ENCODE measurements around the gene ZNHIT1. TPM values are rescaled to one million over a fixed set of nuclear protein-coding genes. Genes with fewer than 3 reads are reported as not detected.

The ZNHIT1 gene
- total and polyA plus RNA-seq, 2 of the 8 experiments (the other 6 are each of a cell fraction or from before 2014, with no cell fraction given): 38.2 to 61.7 TPM

DNA sequence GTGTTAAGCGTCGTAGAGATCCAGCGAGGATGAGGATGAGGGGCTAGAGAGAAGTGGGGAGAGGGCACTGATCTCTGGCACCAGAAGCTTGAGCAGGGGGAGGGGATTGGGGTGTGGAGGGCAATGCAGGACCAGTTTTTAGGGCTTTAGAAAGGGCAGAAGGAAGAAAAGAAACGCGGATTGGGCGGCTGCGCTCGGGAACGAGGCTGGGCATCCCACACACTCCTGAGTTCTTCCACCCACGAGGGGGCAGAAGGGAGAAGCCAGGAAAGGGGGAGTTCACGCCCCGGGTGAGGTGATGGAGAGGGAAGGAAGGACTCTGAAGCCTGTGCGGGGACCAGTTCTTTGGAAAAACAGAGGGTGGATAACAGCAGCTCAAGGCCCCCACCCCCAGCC, 46.5 kb upstream of the ZNHIT1 start:
- peaks cover 0 to 9% of the 10 kb centered on the region in 2 experiments for H4K20me1 ChIP-seq (replicated peaks in 1 of 2; ENCODE audit: control insufficient read depth in 1 of 2, insufficient read depth in 2 of 2, low read length in 2 of 2)
- POLR2A ChIA-PET (ENCODE audit: partially characterized antibody): interaction anchor here (0.6 to 2.2 kb wide), 10 partner anchors 9 to 315 kb away, joined by 3 to 10 read pairs (median 4); no protein-coding TSS in a partner anchor
- no peak overlapping the region for H3K18ac ChIP-seq (ENCODE audit: extremely low read depth, low read length)

More for the DNA sequence above, 46.5 kb upstream of the ZNHIT1 start:
- DNase-seq (ENCODE audit: low read depth in 1 of 2, low spot score in 2 of 2) (no peak), FAIRE-seq (no peak)
- H3K79me2 ChIP-seq (ENCODE audit: control insufficient read depth in 1 of 2, insufficient read depth in 2 of 2, low read length in 2 of 2): no peaks in the 10 kb centered on the region
- H3K36me3 ChIP-seq (ENCODE audit: control insufficient read depth in 2 of 4, insufficient read depth in 4 of 4, low read length in 3 of 4): no peaks in the 10 kb centered on the region
- peaks cover 11 to 67% (median 46%) of the 10 kb centered on the region in 4 experiments for H3K4me1 ChIP-seq (replicated peaks in 1 of 4; ENCODE audit: control insufficient read depth in 3 of 4, insufficient read depth in 4 of 4, low read length in 3 of 4)
- peak overlapping the region; percentile 8; the same call in 1 of the 2 replicates for H2BK20ac ChIP-seq (ENCODE audit: low read length)
- H3K4me2 ChIP-seq (ENCODE audit: insufficient read depth in 1 of 2, low read depth in 2 of 2, low read length in 2 of 2): peak overlapping the region; percentile 44 to 95
- H3K9ac ChIP-seq (replicated peaks in 1 of 4; ENCODE audit: extremely low read depth in 1 of 4, low read depth in 3 of 4, low read length in 3 of 4): no peak overlapping the region
- no peaks in the 10 kb centered on the region for H3K9me3 ChIP-seq (ENCODE audit: insufficient read depth in 2 of 2, low read depth in 1 of 2, low read length in 1 of 2)
- 6% methylated on average over 9 of the region's 13 CpGs; no CpG with 5 or more reads in 1 of the 2 experiments for WGBS, 2 experiments (ENCODE audit: extremely low coverage in 1 of 2, insufficient coverage in 1 of 2, insufficient read length in 1 of 2, insufficient replicate concordance in 2 of 2, low coverage in 1 of 2, low lambda C conversion rate in 2 of 2, missing lambda C conversion rate in 1 of 2)
- peak overlapping the region in 3 of 4 experiments; percentile 16 to 68 (median 42); a peak in 6 of 8 replicates for H3K4me3 ChIP-seq (ENCODE audit: extremely low read depth in 1 of 4, insufficient read depth in 2 of 4, low read depth in 3 of 4, low read length in 4 of 4)
- H2BK15ac ChIP-seq (ENCODE audit: low read length): peak overlapping the region; percentile 65; the same call in 1 of the 2 replicates
- H3K23me2 ChIP-seq (ENCODE audit: low read depth, low read length): peaks cover 29% of the 10 kb centered on the region
- no peak overlapping the region for H4K8ac ChIP-seq (ENCODE audit: extremely low read depth, insufficient read depth, low read length)
- H2BK12ac ChIP-seq (ENCODE audit: low read depth, low read length): peak overlapping the region; percentile 27; the same call in 1 of the 2 replicates
- no peak overlapping the region for H3K27ac ChIP-seq (ENCODE audit: low read depth, low read length)
- H3K4ac ChIP-seq (replicated peaks; ENCODE audit: insufficient read length, low read depth, low read length): no peak overlapping the region
- H2BK5ac ChIP-seq (ENCODE audit: low read depth, low read length): 0 out of 2 replicates have a peak overlapping the region, but pooled peaks have one; percentile 74
- H2AK5ac ChIP-seq (ENCODE audit: low read depth, low read length): no peak overlapping the region
- no peak overlapping the region for H2BK120ac ChIP-seq (replicated peaks; ENCODE audit: low read depth, low read length)
- no peak overlapping the region for H3K14ac ChIP-seq (ENCODE audit: insufficient read length)
- H3K23ac ChIP-seq (ENCODE audit: insufficient read length): no peak overlapping the region
- no peak overlapping the region for H4K91ac ChIP-seq (replicated peaks; ENCODE audit: insufficient read length, low read length)
- peaks cover 56 to 96% (median 84%) of the 10 kb centered on the region in 4 experiments for H3K27me3 ChIP-seq (replicated peaks in 1 of 4; ENCODE audit: control insufficient read depth in 3 of 4, extremely low read depth in 1 of 4, insufficient read depth in 3 of 4, low read length in 3 of 4)
- no peak overlapping the region for H3K56ac ChIP-seq (replicated peaks; ENCODE audit: insufficient read length, low read depth, low read length)
- TF ChIP-seq SIX5 (IDR thresholded peaks at IDR 0.05; ENCODE audit: low read depth, low read length) (no peak), GTF2F1 (IDR thresholded peaks at IDR 0.05; ENCODE audit: borderline replicate concordance, low read depth, low read length) (no peak), EZH2 (IDR thresholded peaks at IDR 0.05; ENCODE audit: low read depth, low read length, severe bottlenecking) (peak; percentile 19)
- CTCF ChIA-PET (ENCODE audit: partially characterized antibody): interaction anchor here (0.6 to 3.0 kb wide), 23 partner anchors 9 to 587 kb away, joined by 3 to 38 read pairs (median 5); partner anchors contain the start of genes MOGAT3 and NAT16
- no peaks in the 10 kb centered on the region for H3K79me1 ChIP-seq (ENCODE audit: low read depth, low read length)
- no peak overlapping the region for H2AFZ ChIP-seq (ENCODE audit: low read length)
- H4K5ac ChIP-seq (ENCODE audit: insufficient read length, low read depth, low read length): no peak overlapping the region
